HCT116 (cell line): ENCODE data around the gene HCST. TPM values are rescaled to one million over a fixed set of nuclear protein-coding genes. Genes with fewer than 3 reads are reported as not detected.

ENCODE experiments used
- ATAC-seq: fragments of 200-7000 bp; cut with Tn5 transposase; 2 replicates; pipeline ENCODE4 v1.9.1; 2020; ENCODE audit warnings: mild to moderate bottlenecking, moderate library complexity
- BruUV-seq: library from RNA; stranded (reverse); fragments of 400-500 nt; replicated peaks from 2 replicates; lab custom pipeline; 2021; lab: Mats Ljungman, UMichigan
- CTCF ChIA-PET: fragments of 300-600 bp; sonication (Branson Sonifier 250); formaldehyde crosslinking; loops from one replicate; lab custom pipeline; 2021; ENCODE audit warnings: antibody characterized with exemption; lab: Charles Lee
- POLR2A ChIA-PET: fragments of 300-600, 350-600 bp; sonication (Branson Sonifier 250); formaldehyde crosslinking; loops from one replicate; lab custom pipeline; 2021; ENCODE audit warnings: antibody characterized with exemption; lab: Charles Lee
- RAD21 ChIA-PET, 2 experiments: fragments of 300-600 bp; sonication (Branson Sonifier 250); formaldehyde crosslinking; loops; one replicate each; lab custom pipeline; 2023; ENCODE audit warnings: low total read pairs in 2 of 2; ENCODE audit not compliant: uncharacterized antibody in 2 of 2, unreplicated experiment in 2 of 2, low non-redundant PET in 1 of 2; lab: Charles Lee
- DNase-seq: peaks from one replicate; pipeline ENCODE4 v3.0.0-alpha.2; 2010; ENCODE audit warnings: low read depth, low spot score
- H2AFZ ChIP-seq: fragments of 200-600 bp; shearing (Covaris generic), sonication (generic); 2 replicates; pipeline ENCODE4 v1.6.1; 2017; ENCODE audit warnings: low read depth, mixed run types, mixed read lengths, antibody characterized with exemption, low read length; ENCODE audit not compliant: poor library complexity, severe bottlenecking
- H3K27ac ChIP-seq: 2 replicates; pipeline ENCODE4 v1.5.1; 2012; ENCODE audit warnings: low read depth, low read length
- H3K27me3 ChIP-seq: fragments of 200-600 bp; sonication (generic); 2 replicates; pipeline ENCODE4 v1.6.1; 2016; ENCODE audit warnings: mixed run types, low read length, mixed read lengths; ENCODE audit not compliant: insufficient read depth
- H3K36me3 ChIP-seq, 2 experiments: fragments of 200-500 bp in 1 of 2; fragments of 200-600 bp in 1 of 2; sonication (Bioruptor generic) in 1 of 2; sonication (generic) in 1 of 2; 2 replicates each; pipeline versions ENCODE4 v1.5.1 to v1.6.1; 2014 to 2016; ENCODE audit warnings: low read length in 2 of 2, inconsistent platforms in 1 of 2, mixed read lengths in 1 of 2, mixed run types in 1 of 2; ENCODE audit not compliant: insufficient read depth in 2 of 2, control insufficient read depth in 1 of 2
- H3K4me1 ChIP-seq, 2 experiments: fragments of 200-600 bp in 1 of 2; sonication (generic) in 1 of 2; 2 replicates each; pipeline versions ENCODE4 v1.5.1 to v1.6.1; 2012 to 2017; ENCODE audit warnings: low read length in 2 of 2, inconsistent platforms in 1 of 2, mild to moderate bottlenecking in 1 of 2, mixed read lengths in 1 of 2, mixed run types in 1 of 2, moderate library complexity in 1 of 2; ENCODE audit not compliant: insufficient read depth in 2 of 2, control insufficient read depth in 1 of 2
- H3K4me2 ChIP-seq: fragments of 200-600 bp; sonication (generic); 2 replicates; pipeline ENCODE4 v1.6.1; 2017; ENCODE audit warnings: mixed run types, low read length, mixed read lengths
- H3K4me3 ChIP-seq, 2 experiments: fragments of 200-600 bp in 1 of 2; sonication (generic) in 1 of 2; replicated peaks in 1 of 2; 2 replicates each; pipeline ENCODE4 v1.5.1; 2011 to 2016; ENCODE audit warnings: low read length in 2 of 2, control low read depth in 1 of 2, low read depth in 1 of 2, mild to moderate bottlenecking in 1 of 2, mixed read lengths in 1 of 2, mixed run types in 1 of 2
- H3K79me2 ChIP-seq: fragments of 200-600 bp; sonication (generic); 2 replicates; pipeline ENCODE4 v1.6.1; 2017; ENCODE audit warnings: mild to moderate bottlenecking, mixed run types, low read length, moderate library complexity, mixed read lengths; ENCODE audit not compliant: insufficient read depth
- H3K9ac ChIP-seq: fragments of 200-600 bp; sonication (generic); 2 replicates; pipeline ENCODE4 v1.6.1; 2016; ENCODE audit warnings: low read length, mixed read lengths
- H3K9me2 ChIP-seq: fragments of 200-600 bp; sonication (generic), shearing (Covaris generic); 2 replicates; pipeline ENCODE4 v1.6.1; 2017; ENCODE audit warnings: mixed run types, mild to moderate bottlenecking, moderate library complexity; ENCODE audit not compliant: insufficient read depth
- H3K9me3 ChIP-seq, 2 experiments: fragments of 200-500 bp in 1 of 2; fragments of 200-600 bp in 1 of 2; sonication (Bioruptor generic) in 1 of 2; sonication (generic) in 1 of 2; 2 replicates each; pipeline ENCODE4 v1.6.1; 2014 to 2017; ENCODE audit warnings: low read length in 2 of 2, mixed read lengths in 2 of 2, inconsistent platforms in 1 of 2, low read depth in 1 of 2, mild to moderate bottlenecking in 1 of 2, mixed run types in 1 of 2, moderate library complexity in 1 of 2; ENCODE audit not compliant: control insufficient read depth in 1 of 2, insufficient read depth in 1 of 2
- H4K20me1 ChIP-seq: fragments of 200-600 bp; sonication (generic), shearing (Covaris generic); 2 replicates; pipeline ENCODE4 v1.6.1; 2017; ENCODE audit warnings: mixed run types, mild to moderate bottlenecking, moderate library complexity; ENCODE audit not compliant: insufficient read depth
- CTCF ChIP-seq, 3 experiments: fragments of 200-600 bp in 1 of 3; sonication (generic) in 1 of 3; IDR thresholded peaks in 2 of 3; conservative IDR thresholded peaks in 1 of 3; 2 replicates each; pipeline ENCODE4 v1.5.1; 2012 to 2017; ENCODE audit warnings: low read depth in 2 of 3, low read length in 2 of 3, antibody characterized with exemption in 1 of 3, borderline replicate concordance in 1 of 3, control low read depth in 1 of 3, mild to moderate bottlenecking in 1 of 3, mixed read lengths in 1 of 3, mixed run types in 1 of 3, moderate library complexity in 1 of 3; ENCODE audit not compliant: insufficient read depth in 1 of 3
- EGR1 ChIP-seq: IDR thresholded peaks from 2 replicates; pipeline ENCODE4 v1.6.1; 2012; ENCODE audit warnings: low read depth
- EZH2phosphoT487 ChIP-seq: fragments of 200-600 bp; IDR thresholded peaks from 2 replicates; pipeline ENCODE4 v1.6.1; 2018; ENCODE audit warnings: antibody characterized with exemption, borderline replicate concordance
- FOSL1 ChIP-seq: IDR thresholded peaks from 2 replicates; pipeline ENCODE4 v1.6.1; 2012; ENCODE audit warnings: low read depth
- JUND ChIP-seq: IDR thresholded peaks from 2 replicates; pipeline ENCODE4 v1.6.1; 2012
- POLR2A ChIP-seq: IDR thresholded peaks from 2 replicates; pipeline ENCODE4 v1.7.0; 2011; ENCODE audit warnings: borderline replicate concordance; ENCODE audit not compliant: insufficient read depth, insufficient read length; ENCODE audit errors: extremely low read depth
- POLR2AphosphoS5 ChIP-seq: IDR thresholded peaks from 2 replicates; pipeline ENCODE4 v1.6.1; 2011; ENCODE audit warnings: mild to moderate bottlenecking, low read depth, low read length, moderate library complexity
- RAD21 ChIP-seq: IDR thresholded peaks from 2 replicates; pipeline ENCODE4 v1.6.1; 2012; ENCODE audit warnings: low read depth, mild to moderate bottlenecking
- SP1 ChIP-seq: IDR thresholded peaks from 2 replicates; pipeline ENCODE4 v1.6.1; 2012; ENCODE audit warnings: low read depth
- SRF ChIP-seq: IDR thresholded peaks from 2 replicates; pipeline ENCODE4 v1.6.1; 2012; ENCODE audit warnings: low read depth
- TCF7L2 ChIP-seq: IDR thresholded peaks from 2 replicates; pipeline ENCODE4 v1.7.0; 2011; ENCODE audit warnings: borderline replicate concordance, inconsistent platforms; ENCODE audit not compliant: insufficient read depth, insufficient read length; ENCODE audit errors: extremely low read depth
- ZBTB33 ChIP-seq: IDR thresholded peaks from 2 replicates; pipeline ENCODE4 v1.6.1; 2011; ENCODE audit warnings: mild to moderate bottlenecking, low read length, moderate library complexity; ENCODE audit not compliant: insufficient replicate concordance; ENCODE audit errors: extremely low read depth
- ZNF274 ChIP-seq: fragments of 200-500 bp; sonication (Bioruptor generic); IDR thresholded peaks from 2 replicates; pipeline ENCODE4 v1.6.1; 2014; ENCODE audit warnings: mild to moderate bottlenecking, low read depth, low read length, inconsistent platforms
- intact Hi-C: fragments of 100-400 bp; cut with micrococcal nuclease; formaldehyde crosslinking; loops from 2 replicates; pipeline ENCODE4 v1.10.0; 2022
- total RNA-seq: library from RNA; stranded (reverse); gene quantifications from one replicate; pipeline ENCODE4 v1.2.1, GENCODE V29; 2021; ENCODE audit not compliant: unreplicated experiment
- TF ChIP-seq, protein P1 (sequence below): IDR thresholded peaks from 2 replicates; pipeline ENCODE4 v1.6.1; 2012

The HCST gene
- total RNA-seq, 1 experiment from 2014 or later, result 1.2 TPM

DNA sequence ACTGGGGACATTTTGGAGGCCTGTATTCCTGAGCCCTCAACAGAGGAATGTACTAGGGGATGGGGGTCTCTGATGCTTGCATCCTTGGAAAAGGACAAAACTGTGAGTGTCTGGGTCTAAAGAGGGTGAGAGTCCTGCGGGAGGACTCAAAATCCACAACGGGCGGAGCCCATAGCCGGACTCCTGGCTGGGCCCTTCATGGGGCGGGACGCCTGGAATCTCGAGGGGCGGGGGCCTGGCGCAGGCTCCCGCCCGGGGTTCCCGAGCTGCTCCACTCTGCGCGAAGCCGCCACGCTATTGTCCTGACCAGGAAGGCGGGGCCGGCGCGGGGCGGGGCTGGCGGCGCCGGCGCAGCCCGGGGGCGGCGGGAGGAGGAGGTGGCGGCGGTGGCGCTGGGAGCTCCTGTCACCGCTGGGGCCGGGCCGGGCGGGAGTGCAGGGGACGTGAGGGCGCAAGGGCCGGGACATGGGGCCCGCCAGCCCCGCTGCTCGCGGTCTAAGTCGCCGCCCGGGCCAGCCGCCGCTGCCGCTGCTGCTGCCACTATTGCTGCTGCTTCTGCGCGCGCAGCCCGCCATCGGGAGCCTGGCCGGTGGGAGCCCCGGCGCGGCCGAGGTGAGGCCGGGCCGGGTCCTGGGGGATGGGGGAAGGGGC is 34.0 kb upstream of the HCST start, which contains the start of gene APLP1:
Gene APLP1 (plus strand): TSS at position 403 of the 651 bp plus-strand sequence. CDS start 63 bp downstream, at position 466.
- DNase-seq (no peak), ATAC-seq (peak; percentile 73)
- no TSS peak for BruUV-seq
- POLR2A ChIA-PET, result interaction anchor here (0.9 kb wide), 1 partner anchor 11 kb away, joined by 4 read pairs; no protein-coding TSS in a partner anchor
- peak within 1 kb of the TSS; percentile 43 for H3K27ac ChIP-seq
- H3K9ac ChIP-seq, result peak within 1 kb of the TSS; percentile 48
- no peaks in the 10 kb centered on the region for H3K9me3 ChIP-seq
- no peaks in the 10 kb centered on the region for H4K20me1 ChIP-seq
- intact Hi-C loops, result no loop called here
- no peak for TF ChIP-seq FOSL1
- TF ChIP-seq EZH2phosphoT487, result no peak
- peak; percentile 47; the same call in 1 of the 2 replicates for TF ChIP-seq POLR2AphosphoS5
- peak within 1 kb of the TSS; percentile 70 for H2AFZ ChIP-seq
- H3K4me1 ChIP-seq, result peaks cover 15 to 30% of the 10 kb centered on the region in 2 experiments; a peak in 3 of 4 replicates
- no peaks in the 10 kb centered on the region for H3K79me2 ChIP-seq
- H3K27me3 ChIP-seq, result no peaks in the 10 kb centered on the region
- H3K4me2 ChIP-seq, result peak within 1 kb of the TSS; percentile 80
- CTCF ChIA-PET, result interaction anchor here (2.5 kb wide), 1 partner anchor 12 kb away, joined by 12 read pairs; no protein-coding TSS in a partner anchor
- RAD21 ChIA-PET, result no interaction called here
- H3K4me3 ChIP-seq, result peak within 1 kb of the TSS; percentile 49 to 61
- H3K9me2 ChIP-seq, result no peaks in the 10 kb centered on the region
- H3K36me3 ChIP-seq, result no peaks in the 10 kb centered on the region

DNA sequence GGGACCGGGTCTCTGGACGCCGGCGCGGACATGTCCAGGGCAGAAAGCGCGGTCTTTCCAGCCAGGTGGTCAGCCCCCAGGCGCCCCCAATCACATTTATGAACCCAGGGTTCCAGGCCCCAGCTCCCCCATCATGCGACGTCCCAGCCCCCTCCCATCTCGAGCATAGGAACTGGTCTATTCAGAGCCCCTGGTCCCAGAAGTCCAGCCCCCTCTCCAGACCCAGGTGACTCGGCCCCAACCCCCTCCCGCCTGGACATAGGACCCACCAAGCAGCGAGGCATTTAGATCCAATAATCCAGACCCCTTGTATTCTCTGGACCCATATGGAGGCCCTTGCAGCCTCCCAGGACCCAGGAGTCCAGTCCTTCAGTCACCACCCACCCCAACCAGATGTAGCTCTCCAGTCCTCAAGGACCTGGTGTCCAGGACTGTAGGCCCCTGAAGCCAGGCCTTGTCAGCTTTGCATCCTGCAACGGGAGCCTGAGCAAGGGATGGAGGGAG is 33.5 kb upstream of the HCST start:
- CTCF ChIA-PET, result interaction anchor here (2.5 kb wide), 1 partner anchor 11 kb away, joined by 12 read pairs; no protein-coding TSS in a partner anchor
- peak overlapping the region; percentile 49 to 61 for H3K4me3 ChIP-seq
- no peaks in the 10 kb centered on the region for H3K36me3 ChIP-seq
- H3K27ac ChIP-seq, result no peak overlapping the region; the same call in 1 of the 2 replicates
- POLR2A ChIA-PET, result interaction anchor here (0.9 kb wide), 1 partner anchor 11 kb away, joined by 4 read pairs; no protein-coding TSS in a partner anchor
- ATAC-seq, result no peak
- BruUV-seq, result no TSS peak
- H3K27me3 ChIP-seq, result no peaks in the 10 kb centered on the region
- peak overlapping the region; percentile 80 for H3K4me2 ChIP-seq
- peaks cover 15 to 30% of the 10 kb centered on the region in 2 experiments; a peak in 3 of 4 replicates for H3K4me1 ChIP-seq
- RAD21 ChIA-PET, result interaction anchor here in 1 of 2 experiments (0.6 kb wide), 2 partner anchors 185 to 601 kb away, joined by 3 to 4 read pairs; partner anchors contain the start of gene THAP8
- H4K20me1 ChIP-seq, result no peaks in the 10 kb centered on the region
- H3K9me3 ChIP-seq, result no peaks in the 10 kb centered on the region
- intact Hi-C loops, result no loop called here
- no peaks in the 10 kb centered on the region for H3K9me2 ChIP-seq
- DNase-seq, result no peak
- peak overlapping the region; percentile 48 for H3K9ac ChIP-seq
- no peaks in the 10 kb centered on the region for H3K79me2 ChIP-seq
- no peak overlapping the region for H2AFZ ChIP-seq
- TF ChIP-seq ZNF274, result no peak
- TF ChIP-seq ZBTB33, result no peak
- no peak for TF ChIP-seq JUND
- TF ChIP-seq, protein P1, sequence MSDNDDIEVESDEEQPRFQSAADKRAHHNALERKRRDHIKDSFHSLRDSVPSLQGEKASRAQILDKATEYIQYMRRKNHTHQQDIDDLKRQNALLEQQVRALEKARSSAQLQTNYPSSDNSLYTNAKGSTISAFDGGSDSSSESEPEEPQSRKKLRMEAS, result no peak
- TF ChIP-seq RAD21, result no peak
- no peak for TF ChIP-seq SP1
- TF ChIP-seq POLR2A, result no peak
- no peak for TF ChIP-seq TCF7L2
- no peak for TF ChIP-seq FOSL1
- TF ChIP-seq SRF, result no peak
- no peak for TF ChIP-seq EGR1
- TF ChIP-seq CTCF (IDR thresholded peaks at IDR 0.05 in 2 of 3, conservative IDR thresholded peaks at IDR 0.05 in 1 of 3; ENCODE audit: borderline replicate concordance in 1 of 3, insufficient read depth in 1 of 3, low read depth in 2 of 3, low read length in 2 of 3), result no peak
